Measurements from ENCODE around the gene CAVIN3. TPM values are rescaled to one million over a fixed set of nuclear protein-coding genes. Genes with fewer than 3 reads are reported as not detected.

CAVIN3 gene
- total RNA-seq, 5 donors from 2014 or later (not counting 1 experiment from before 2014, with no cell fraction given): 0.23 to 0.43 TPM; not detected in 3

- H3K27me3 Mint-ChIP-seq: peaks cover 39 to 57% of the 10 kb centered on the region in 2 donors
- WGBS (ENCODE audit: insufficient coverage): 83% methylated on average over 38 of the region's 41 CpGs
- H3K4me1 Mint-ChIP-seq: no peaks in the 10 kb centered on the region
- CTCF ChIA-PET: no interaction called here
- no peak overlapping the region for H3K27ac Mint-ChIP-seq
- POLR2A ChIA-PET: no interaction called here
- Histone ChIP-seq H3K4me3 (ENCODE audit: control insufficient read depth in 1 of 2, extremely low read depth in 1 of 2, low read length in 1 of 2) (no peak overlapping the region), H3K4me1 (ENCODE audit: control insufficient read depth in 1 of 2, extremely low read depth in 1 of 2, insufficient read depth in 2 of 2, low read length in 2 of 2) (no peaks in the 10 kb centered on the region), H3K27me3 (replicated peaks in 1 of 2; ENCODE audit: control insufficient read depth in 2 of 2, extremely low read depth in 1 of 2, insufficient read depth in 2 of 2, low read length in 1 of 2) (peaks cover under 1 to 26% of the 10 kb centered on the region in 2 experiments), H3K36me3 (ENCODE audit: control insufficient read depth in 2 of 2, extremely low read depth in 1 of 2, insufficient read depth in 1 of 2, low read length in 1 of 2) (no peaks in the 10 kb centered on the region), H3K9me3 (no peaks in the 10 kb centered on the region), H3K27ac (ENCODE audit: low read length) (no peak overlapping the region)
- DNase-seq (no peak), ATAC-seq (replicated peaks in 1 of 4) (no peak)
- no peaks in the 10 kb centered on the region for H3K9me3 Mint-ChIP-seq
- peak overlapping the region in 2 of 3 donors; percentile 14 to 54 for H3K4me3 Mint-ChIP-seq
- H3K36me3 Mint-ChIP-seq: no peaks in the 10 kb centered on the region
Measured at GRCh38 chr11:6270584-6271246, 49.6 kb downstream of the CAVIN3 start.

GRCh38 chr11:6269994-6270393, 50.3 kb downstream of the CAVIN3 start:
- no peaks in the 10 kb centered on the region for H3K36me3 ChIP-seq (ENCODE audit: control insufficient read depth in 2 of 2, extremely low read depth in 1 of 2, insufficient read depth in 1 of 2, low read length in 1 of 2)
- Mint-ChIP-seq H3K27ac (no peak overlapping the region), H3K4me3 (no peak overlapping the region), H3K36me3 (no peaks in the 10 kb centered on the region), H3K27me3 (peaks cover 33 to 55% of the 10 kb centered on the region in 2 donors), H3K9me3 (no peaks in the 10 kb centered on the region), H3K4me1 (no peaks in the 10 kb centered on the region)
- no peaks in the 10 kb centered on the region for H3K9me3 ChIP-seq
- peak in 2 of 35 experiments; percentile 16 to 29 for DNase-seq
- WGBS (ENCODE audit: insufficient coverage): 93% methylated on average over 23 of the region's 24 CpGs
- ATAC-seq (replicated peaks in 1 of 4): no peak
- POLR2A ChIA-PET: no interaction called here
- CTCF ChIA-PET: no interaction called here
- no peak overlapping the region for H3K4me3 ChIP-seq (ENCODE audit: control insufficient read depth in 1 of 2, extremely low read depth in 1 of 2, low read length in 1 of 2)
- H3K4me1 ChIP-seq (ENCODE audit: control insufficient read depth in 1 of 2, extremely low read depth in 1 of 2, insufficient read depth in 2 of 2, low read length in 2 of 2): no peaks in the 10 kb centered on the region
- peaks cover 3 to 27% of the 10 kb centered on the region in 2 experiments for H3K27me3 ChIP-seq (replicated peaks in 1 of 2; ENCODE audit: control insufficient read depth in 2 of 2, extremely low read depth in 1 of 2, insufficient read depth in 2 of 2, low read length in 1 of 2)
- H3K27ac ChIP-seq (ENCODE audit: low read length): no peak overlapping the region

Other genes with a start within 250 kb of the CAVIN3 start
- not detected for gene OR56B4, start 212.8 kb downstream of the CAVIN3 start, total RNA-seq
- gene OR52B2, start 150.2 kb downstream of the CAVIN3 start, total RNA-seq: not detected
- not detected for gene OR52W1, start 121.3 kb downstream of the CAVIN3 start, total RNA-seq
- gene C11orf42, start 114.9 kb downstream of the CAVIN3 start, total RNA-seq: not detected
- 10 to 100 TPM; 28.9 to 49.7 (median 45.4) TPM for gene FHIP1B, start 85.9 kb downstream of the CAVIN3 start, total RNA-seq
- under 1 TPM; 0.20 to 0.88 (median 0.44) TPM for gene CNGA4, start 81.4 kb downstream of the CAVIN3 start, total RNA-seq
- gene CCKBR, start 60.7 kb downstream of the CAVIN3 start, total RNA-seq: not detected
- 10 to 100 TPM; 33.5 to 58.3 (median 38.3) TPM for gene SMPD1, start 70.0 kb upstream of the CAVIN3 start, total RNA-seq
- 100 to 1,000 TPM in 3 of 5 donors, 10 to 100 TPM in 2; 71.3 to 152 (median 106) TPM for gene APBB1, start 98.6 kb upstream of the CAVIN3 start, total RNA-seq
- gene HPX, start 120.5 kb upstream of the CAVIN3 start, total RNA-seq: 1 to 10 TPM; 1.2 to 5.5 (median 2.5) TPM
- 10 to 100 TPM; 16.9 to 29.8 (median 24.1) TPM for gene TRIM3, start 153.4 kb upstream of the CAVIN3 start, total RNA-seq
- gene ARFIP2, start 160.8 kb upstream of the CAVIN3 start, total RNA-seq: 10 to 100 TPM; 47.3 to 61.9 (median 50.0) TPM
- 10 to 100 TPM; 49.3 to 64.0 (median 57.6) TPM for gene TIMM10B, start 161.0 kb upstream of the CAVIN3 start, total RNA-seq
- gene DNHD1, start 176.8 kb upstream of the CAVIN3 start, total RNA-seq: 10 to 100 TPM; 44.1 to 52.0 (median 47.8) TPM

Data from T-cell (primary cell).